GM21723 (cell line): ENCODE results near the gene ZC3H12C.
A peak's percentile ranks its signal among the peaks of the same experiment; 100 is the strongest.

Source experiments
- ATAC-seq: cut with Tn5 transposase; IDR thresholded peaks from one replicate; pipeline ENCODE4 v1.9.1; 2021; ENCODE audit warnings: mild to moderate bottlenecking, moderate library complexity; ENCODE audit not compliant: unreplicated experiment

ZC3H12C gene

DNA sequence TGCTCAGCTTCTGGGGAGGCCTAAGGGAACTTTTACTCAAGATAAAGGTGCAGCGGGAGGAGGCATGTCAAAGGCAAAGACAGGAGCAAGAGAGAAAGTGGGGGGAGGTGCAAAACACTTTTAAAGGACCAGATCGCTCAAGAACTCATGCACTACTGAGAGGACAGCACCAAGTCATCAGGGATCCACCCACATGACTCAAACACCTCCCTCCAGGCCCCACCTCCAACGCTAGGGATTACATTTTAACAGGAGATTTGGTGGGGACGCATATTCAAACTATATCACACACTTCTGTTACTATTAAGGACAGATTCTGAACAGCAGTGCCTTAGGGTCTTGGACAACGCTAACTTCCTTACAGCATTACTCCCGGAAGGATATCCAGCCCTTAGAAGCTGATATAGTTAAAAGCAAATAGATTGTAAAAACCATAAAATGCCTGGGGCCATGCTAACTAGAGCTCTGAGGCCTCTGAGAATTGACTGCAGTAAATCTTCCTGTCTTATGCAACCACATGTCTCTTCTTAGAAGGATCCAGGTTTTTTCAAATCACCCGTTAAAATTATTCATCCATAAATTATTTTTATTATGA is 16.7 kb upstream of the ZC3H12C start:
- no peak for ATAC-seq

DNA sequence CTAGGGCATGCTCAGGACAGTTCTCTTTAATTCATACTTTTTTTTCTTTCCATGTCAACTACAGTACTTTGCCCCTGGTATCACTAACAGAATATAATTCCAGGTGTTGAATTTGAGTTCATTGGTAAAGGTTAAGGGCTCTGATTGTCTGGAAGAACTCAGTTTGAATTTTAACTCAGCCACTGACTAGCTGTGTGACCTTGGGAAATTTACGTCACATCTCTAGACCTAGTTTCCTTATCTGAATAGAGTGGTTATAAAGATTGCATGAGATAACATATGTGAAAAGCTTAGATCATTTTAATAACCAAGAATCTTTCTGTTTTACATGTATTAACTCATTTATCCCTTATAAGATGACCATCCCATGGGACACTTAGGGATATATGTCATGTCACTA is 15.8 kb upstream of the ZC3H12C start:
- ATAC-seq = peak; percentile 29

DNA sequence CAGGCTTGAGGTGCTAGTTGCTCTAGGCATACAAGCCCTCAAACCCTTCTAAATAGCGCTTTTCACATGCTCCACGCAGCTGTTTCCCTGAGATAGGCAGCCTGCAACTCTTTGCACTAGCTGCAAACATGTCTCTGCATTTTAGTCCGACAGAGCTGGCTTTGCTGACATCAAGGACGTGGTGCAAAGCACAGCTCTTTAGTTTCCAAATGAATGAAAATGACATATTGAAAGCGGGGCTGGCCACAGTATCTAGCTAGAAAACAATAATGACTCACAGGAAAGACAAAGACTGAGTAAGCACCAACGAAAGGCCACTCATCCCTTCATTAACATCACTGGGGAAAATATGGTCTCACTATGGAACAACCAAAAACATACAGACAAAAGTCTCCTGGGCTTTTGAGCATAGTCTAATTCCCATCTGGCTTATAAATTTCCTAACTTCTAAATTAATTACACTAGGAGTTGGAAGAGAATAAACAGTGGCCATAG is 15.3 kb upstream of the ZC3H12C start:
- peak; percentile 91 for ATAC-seq

DNA sequence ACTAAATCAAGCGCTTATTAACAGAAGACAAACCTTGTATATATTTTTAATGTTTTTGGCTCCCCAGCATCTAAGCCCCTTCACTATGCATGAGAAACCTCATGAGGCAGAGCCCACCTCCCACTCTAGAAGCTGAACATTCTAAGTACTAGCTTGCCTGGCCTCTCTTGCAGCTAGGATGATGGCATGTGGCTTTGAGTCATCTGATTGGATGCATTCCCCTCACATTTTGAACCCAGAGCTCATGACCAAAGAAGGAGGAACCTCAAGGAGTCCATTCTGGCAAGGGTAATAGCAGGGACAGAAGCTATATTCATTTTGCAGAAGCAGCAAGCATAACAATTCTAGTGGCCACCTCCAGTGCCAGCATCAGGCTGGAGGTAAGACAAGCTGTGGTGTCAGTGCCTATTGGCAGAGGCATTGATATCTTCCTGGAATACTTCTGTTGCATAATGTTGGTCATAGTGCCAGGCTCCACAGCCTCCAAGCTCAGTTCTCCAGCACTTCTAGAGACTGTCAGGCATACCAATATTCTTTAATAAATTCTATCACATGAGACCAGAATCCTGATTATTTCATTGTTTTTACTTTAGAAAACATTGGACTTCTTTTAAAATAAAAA is 14.2 kb upstream of the ZC3H12C start:
- ATAC-seq = no peak

DNA sequence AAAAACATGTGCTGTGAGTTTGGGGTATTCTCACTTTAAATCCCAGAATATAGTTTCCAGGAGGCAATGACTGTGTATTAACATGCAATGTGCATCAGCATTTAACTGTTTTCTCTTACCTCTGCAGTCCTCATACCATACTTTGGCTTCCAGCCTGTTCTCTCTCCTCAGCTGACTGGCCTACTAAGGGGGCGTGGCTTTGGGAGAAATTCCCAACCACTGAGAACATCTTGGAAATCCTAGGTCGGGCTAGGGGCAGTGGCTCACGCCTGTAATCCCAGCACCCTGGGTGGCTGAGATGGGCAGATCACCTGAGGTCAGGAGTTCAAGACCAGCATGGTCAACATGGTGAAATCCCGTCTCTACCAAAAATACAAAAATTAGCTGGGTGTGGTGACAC is 13.5 kb upstream of the ZC3H12C start:
- no peak for ATAC-seq

DNA sequence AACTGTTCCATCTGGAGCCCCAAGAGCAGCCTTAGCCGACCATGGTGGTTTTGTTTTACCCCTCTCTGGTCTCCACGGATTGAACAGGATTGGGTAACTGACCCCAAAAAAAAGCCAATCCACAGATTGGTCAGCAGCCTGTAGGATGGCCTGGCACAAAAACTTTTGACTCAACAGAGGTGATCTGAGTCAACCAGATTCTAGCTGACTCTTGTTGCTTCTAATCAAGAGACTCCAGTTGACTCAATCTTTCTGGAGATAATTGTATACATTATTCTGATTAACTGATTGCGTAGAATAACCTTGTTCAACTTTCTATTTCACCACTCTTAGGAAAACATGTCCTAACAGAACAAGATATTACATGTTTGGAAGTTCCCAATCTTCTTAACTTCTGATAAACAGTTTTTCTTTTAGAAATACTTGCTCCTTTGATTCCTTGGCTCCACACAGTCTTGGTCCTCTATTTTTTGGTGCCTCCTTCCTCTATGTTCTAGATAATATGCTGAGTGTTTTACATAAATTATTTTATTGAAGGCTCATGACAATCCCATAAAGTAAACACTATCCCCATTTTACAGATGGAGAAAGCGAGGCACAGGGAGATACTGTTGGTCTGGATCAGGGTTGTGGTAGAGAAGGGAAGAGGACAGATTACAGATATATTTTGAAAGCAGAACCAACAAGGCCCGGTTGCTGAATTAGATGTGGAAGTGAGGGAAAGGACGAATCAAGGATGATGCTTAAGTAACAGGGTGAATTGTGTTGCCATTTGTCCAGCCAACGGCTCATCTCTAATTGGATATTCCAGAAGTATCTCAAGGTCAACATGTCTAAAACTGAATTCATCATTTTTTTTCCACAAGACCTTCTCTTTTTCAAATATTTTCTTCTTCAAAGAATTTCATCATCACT is 11.5 kb upstream of the ZC3H12C start:
- no peak for ATAC-seq

DNA sequence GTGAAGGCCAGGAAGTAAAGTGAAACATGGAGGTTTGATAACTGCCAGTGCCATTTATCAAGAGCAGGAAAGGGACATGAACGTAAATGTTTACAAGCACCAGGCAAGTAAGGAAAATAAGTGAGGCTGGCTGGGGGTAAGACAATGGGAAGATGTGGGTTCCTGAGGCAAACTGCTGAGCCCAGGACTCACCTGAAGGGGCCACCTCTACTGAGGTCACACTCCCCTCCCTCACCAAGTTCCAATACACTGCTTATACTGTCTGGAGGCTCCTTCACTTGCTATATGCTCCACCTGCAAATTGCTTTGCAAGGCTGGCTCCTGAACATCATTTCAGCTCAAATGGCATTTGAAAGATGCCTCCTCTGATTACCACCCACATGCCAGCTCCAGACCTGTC is 10.3 kb upstream of the ZC3H12C start:
- ATAC-seq = no peak

DNA sequence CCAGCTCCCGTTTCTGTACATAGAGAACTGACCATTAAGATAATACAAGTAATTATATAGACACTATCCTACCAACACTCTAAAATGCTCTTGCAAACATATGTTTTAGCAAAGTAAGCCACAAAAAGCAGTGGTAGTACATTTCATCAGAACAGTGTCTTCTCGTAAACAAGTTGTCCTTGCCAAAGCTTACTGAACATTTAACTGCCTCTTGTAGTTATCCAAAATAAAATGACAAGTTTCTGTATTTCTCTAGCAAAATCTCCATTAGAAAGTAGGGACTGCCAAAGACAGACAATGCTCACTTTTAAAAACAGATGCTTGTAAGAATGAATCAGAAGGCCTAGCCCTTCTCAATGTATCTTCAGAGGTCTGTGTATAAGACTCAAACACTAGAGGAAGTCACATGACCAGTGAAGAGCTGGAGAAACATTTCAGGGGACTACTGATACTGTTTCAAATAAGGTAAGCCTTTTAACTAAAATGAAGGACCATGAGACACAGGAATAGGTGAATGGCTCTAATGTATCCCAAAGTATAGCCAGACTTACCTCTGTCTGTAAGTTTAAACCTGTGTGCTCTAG is 7.8 kb upstream of the ZC3H12C start:
- no peak for ATAC-seq

DNA sequence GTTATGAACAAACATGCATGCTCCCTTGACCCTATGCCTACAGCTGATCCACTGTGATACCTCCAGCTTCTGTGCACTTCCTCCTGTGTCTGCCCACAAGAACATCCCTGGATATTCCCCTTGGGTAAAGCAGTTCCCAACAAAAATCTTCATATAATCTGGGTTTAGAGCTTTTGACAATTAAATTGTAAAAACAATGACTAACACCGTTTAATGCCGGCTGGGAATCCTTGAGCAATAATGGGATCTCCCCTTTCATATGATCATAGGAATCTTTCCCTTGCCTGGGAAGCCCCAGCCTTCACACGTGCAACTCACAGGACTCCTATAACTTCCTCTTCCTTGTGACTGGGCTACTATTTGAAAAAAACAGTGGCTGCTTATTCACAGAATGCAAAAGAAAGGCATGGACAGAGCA is 6.3 kb upstream of the ZC3H12C start:
- ATAC-seq = no peak

DNA sequence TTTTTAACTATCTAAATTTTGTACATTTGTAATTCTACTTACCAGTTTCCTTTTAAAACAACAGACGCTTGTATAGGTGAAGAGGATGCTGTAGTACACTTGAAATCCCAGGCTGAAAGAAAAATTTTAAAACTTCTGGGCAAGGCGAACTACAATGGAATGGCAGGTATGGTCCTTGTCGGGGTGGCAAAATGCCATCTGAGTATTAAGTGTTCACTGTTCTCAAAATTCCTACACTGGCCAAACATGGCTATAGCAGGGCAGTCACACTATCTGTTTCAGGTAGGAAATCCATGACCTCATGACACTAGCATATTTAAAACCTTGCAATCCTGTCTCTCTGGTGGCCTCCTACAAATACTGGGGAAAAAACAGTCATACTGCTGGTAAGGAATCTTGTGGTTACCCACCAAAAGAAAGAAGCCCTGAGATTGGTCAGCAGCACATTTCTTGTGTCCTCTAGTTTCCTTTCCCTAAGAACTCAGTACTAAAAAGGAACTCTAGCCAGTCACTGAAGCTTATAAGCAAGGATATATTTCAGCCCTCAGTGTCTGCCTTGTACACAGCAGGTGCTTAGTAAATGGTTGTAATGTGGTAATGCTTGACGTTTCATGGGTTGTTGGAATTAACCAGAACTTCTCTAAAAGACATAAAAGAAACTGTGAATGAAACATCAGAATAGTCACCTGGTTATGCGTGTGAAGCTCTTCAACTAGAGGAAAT is 5.2 kb upstream of the ZC3H12C start:
- ATAC-seq = no peak

DNA sequence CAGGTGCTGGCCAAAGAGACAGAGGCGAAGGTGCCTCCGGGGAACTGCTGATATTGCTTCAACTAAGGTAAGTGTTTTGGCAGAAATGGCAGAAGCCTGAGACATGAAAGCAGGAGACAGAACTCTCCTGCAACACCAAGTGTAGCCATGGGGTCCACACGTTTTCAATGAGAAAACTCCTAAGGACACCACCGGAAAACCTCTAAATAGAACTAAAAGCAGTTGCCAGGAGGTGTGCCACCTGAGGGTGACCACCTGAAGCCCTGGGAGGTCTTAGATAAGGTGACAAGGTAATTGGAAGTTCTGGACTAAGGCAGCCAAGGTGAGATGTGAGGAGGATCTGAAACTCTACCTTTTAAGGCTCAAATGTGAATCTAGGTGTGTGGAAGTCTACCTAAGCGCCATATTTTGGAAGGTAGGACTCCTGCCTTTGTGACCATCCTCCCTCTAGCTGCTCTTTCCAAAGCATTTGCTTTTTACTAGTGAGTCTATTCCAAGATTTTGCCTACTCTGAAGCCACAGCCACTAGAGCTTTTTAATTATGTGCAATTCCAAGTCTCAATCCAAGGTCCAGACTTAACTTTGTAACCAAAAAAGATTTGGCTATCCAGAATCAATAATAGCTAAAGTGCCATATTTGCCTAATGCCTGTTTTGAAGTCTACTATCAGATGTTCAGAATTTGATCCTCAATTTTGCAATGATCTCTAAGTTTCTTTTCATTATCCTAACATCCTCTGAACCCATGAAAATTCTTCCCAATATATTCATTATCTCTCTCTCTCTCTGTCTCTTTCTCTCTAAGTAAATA is 4.5 kb upstream of the ZC3H12C start:
- ATAC-seq = no peak

DNA sequence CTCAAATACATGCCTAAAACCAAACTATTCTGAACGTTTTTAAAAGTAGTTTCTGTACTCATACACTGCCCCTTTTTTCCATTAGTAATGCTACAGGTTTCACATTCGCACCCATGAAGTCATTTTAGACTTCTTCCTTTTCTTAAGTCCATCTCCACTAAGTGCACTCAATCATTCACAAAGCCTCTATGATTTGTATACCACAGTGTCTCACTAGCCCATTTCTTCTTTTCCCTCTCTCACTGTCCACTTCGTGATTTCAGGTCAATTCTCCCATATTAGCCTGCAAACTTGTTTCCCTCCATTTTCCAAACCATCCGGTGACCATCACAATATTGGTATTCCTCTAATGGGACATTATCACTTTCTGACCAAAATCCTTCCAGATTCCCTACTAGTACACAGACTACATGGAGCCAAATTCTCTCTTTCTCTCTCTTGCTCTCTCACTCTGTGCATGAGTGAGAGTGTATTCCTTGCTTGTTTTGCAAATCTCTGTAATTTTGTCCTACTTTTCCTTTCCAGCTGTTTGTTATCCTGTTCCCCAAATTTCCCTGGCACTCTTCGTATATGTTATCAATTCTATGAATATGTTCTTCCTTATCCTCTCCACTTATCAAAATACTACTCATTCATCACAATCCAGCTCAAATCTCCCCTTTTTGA is 3.4 kb upstream of the ZC3H12C start:
- no peak for ATAC-seq

DNA sequence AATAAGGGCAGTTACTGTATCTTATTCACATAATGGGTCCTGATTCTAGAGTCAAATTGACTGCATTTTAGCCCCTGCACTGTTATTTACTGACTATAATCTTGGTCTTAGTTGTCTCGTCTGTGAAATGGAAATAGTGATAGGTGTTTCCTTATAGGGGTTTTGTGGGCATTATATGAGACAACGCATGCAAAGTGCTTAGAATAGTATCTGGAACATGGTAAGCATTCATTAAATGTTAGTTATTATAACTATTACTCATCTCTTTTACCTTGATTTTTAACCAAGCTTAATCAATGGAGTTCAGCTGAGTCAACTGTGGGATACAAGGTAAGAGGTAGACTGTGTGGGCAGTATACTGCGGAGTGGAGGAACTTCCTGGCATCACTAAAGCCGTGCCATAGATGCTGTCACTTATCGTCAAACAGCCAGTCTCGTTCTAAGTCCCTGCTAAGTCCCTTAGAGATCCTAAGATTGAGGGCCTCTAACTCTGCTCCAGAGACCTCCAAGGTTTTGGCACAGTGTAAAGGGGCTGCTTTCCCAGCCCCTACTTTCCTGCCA is 2.6 kb upstream of the ZC3H12C start:
- ATAC-seq = no peak

DNA sequence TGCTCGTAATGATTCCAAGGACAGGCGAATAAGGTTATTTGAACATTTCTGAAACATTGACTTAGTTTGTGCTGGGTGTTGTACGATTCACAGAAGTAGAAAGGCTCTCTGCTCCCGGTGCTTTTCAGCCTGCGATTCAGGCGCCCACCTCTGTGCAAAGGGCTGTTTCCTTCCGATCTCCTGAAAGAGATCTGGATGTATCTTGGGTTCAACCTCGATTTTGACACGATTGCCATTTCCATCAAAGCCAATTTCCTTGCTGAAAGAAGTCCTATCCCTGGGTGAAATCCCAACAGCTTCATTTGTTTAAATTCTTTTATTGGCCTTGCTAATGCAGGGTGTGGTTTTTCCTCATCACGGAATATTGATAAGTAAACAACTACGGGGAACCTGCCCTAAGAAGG is 1.1 kb upstream of the ZC3H12C start:
- ATAC-seq = no peak

DNA sequence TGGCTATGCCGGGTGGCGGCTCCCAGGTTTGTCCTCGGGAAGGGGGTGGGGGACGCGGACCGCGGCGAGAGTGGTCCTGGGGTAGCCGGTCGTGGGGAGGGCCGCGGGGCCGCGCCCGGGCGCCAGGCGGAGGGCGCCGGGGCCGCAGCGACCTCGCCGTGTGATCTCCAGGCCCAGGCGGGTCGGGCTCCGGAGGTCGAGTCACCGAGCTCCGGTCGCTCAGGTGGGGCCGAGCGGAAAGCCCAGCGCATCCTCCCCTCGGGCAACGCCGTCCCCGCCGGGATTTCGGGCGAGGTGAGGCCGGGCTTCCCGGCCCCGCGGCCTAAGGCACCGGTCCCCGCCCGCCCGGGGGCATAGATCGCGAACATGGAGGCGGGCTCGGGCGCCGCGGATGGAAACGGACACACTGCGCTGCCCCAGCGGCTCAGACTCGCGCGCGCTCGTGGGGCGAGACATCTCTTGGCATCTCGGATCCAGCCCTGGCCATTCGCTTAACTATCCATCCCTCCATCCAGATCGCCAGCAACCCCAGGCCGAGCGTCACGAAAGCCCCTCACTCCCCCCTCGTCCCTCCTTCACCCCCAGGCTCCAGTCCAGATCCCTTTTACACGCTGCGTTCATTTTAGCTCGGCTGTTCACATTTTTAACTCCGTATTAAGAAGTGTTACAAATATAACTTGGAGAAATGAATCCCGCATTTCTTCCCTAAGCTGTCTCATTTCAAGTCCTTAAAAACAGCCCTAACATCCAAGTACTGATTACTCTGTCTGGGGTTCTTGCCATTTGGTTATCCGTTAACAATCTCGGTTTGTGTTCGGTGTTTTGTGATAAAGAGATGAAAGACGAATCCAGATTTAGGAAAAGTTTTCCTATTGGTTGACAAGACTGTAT is 460 bp downstream of the ZC3H12C start:
- peak; percentile 37 for ATAC-seq

DNA sequence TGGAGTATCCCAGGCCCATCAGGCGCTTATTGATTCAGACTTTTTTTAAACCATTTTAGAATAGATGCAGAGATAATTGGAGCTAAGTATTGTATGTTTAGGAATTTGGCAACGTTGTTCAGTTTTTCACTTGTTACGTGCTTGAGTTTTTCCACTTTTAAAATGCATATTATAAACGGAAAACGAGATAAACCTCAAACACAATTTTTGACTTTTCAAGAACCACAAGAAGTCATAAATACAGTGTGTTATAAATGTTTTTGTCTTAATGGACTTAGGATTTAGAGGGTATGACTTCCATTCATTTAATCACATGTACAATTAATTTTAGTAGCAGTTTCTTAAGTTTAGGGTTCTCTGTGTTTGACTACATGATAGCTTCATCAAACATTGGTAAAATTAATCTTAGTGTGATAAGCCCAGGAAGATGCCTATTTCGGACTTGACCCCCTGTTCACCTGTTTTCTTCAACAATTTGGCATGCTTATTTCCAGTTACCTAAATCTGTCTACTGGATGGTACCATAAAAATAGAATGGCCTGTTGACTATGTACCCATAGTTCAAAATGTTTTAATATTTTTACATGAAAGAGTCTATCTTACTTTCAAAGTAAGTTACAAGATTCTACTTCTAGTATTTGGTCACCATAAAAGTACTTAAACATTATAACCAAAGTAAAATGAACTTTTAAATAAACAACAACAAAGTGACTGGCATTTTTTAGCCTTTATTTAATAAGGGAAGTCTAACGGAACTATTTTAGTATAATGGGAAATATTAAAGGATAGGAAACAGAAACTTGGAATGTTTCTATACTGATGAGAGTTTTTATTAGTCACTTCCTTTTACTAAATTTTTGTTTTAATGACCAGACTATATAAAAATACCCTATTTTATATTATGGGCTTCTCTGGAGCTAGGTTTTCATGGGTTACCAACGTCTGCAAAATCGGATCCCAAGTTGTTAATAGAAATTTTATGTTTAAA is 1.4 kb downstream of the ZC3H12C start:
- no peak for ATAC-seq

DNA sequence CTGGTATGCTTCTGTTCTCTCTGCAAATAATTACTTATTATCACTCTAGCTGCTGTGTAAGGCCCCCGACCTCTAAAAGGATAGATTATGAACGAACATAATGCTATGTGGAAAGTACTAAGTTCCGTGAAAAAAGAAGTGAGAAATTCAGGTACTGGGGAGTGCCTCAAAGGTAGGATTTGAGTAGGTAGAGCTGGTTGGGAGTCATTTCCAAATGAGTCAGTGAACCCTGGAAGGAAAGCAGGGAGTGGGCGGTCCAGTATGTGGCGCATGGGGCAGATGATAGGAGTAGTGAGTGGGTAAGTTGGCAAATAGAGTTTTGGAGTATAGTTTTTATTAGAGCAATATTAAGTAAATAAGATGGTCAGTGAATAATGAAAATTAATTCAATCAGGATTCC is 2.4 kb downstream of the ZC3H12C start:
- ATAC-seq = no peak
